Measurements from ENCODE around the gene LUC7L3. TPM values are rescaled to one million over a fixed set of nuclear protein-coding genes. Genes with fewer than 3 reads are reported as not detected.

The LUC7L3 gene
- total RNA-seq, 4 donors from 2014 or later = 75.2 to 199 (median 140) TPM

DNA sequence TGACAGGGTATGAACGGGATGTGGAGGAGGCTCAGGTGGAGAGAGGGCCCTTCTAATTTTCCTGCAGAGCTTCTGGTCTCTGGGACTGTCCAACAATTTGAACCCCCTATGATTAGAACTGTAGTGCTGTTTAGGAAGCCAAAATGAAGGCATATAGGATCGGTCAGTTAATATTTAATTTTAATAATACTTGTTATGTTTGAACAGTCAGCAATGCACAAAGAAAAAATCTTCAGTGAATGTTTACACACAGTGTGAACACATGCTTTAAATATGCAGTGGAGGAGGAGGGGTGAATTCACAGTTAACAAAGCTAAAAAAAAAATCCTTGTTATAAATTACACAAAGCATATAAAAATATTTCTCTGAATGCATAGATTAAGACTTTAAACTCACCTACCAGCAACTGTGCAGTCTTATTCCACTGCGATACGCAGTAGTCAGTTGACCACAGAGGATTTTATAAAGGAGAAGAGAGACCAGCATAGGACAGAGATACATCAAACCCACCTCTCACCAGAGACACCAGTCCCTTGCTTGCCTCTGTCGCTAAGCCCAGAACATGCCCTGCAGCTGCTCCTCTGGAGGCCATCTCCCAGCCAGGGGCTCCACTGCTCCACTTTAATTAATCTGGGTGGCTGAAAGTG, 26.2 kb upstream of the LUC7L3 start:
- H3K4me3 ChIP-seq (replicated peaks in 1 of 3) = no peak overlapping the region
- peak overlapping the region; percentile 70 to 89 (median 81) for H3K27ac ChIP-seq
- no peaks in the 10 kb centered on the region for H3K9me3 ChIP-seq
- TF ChIP-seq, protein P1, sequence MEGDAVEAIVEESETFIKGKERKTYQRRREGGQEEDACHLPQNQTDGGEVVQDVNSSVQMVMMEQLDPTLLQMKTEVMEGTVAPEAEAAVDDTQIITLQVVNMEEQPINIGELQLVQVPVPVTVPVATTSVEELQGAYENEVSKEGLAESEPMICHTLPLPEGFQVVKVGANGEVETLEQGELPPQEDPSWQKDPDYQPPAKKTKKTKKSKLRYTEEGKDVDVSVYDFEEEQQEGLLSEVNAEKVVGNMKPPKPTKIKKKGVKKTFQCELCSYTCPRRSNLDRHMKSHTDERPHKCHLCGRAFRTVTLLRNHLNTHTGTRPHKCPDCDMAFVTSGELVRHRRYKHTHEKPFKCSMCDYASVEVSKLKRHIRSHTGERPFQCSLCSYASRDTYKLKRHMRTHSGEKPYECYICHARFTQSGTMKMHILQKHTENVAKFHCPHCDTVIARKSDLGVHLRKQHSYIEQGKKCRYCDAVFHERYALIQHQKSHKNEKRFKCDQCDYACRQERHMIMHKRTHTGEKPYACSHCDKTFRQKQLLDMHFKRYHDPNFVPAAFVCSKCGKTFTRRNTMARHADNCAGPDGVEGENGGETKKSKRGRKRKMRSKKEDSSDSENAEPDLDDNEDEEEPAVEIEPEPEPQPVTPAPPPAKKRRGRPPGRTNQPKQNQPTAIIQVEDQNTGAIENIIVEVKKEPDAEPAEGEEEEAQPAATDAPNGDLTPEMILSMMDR (IDR thresholded peaks at IDR 0.05) = no peak
- TF ChIP-seq POLR2A (IDR thresholded peaks at IDR 0.05) = no peak
- peaks cover 20 to 23% of the 10 kb centered on the region in 2 donors for H3K36me3 ChIP-seq
- intact Hi-C loops (cut with DNase I) = no loop called here
- peaks cover 50 to 67% of the 10 kb centered on the region in 2 donors for H3K4me1 ChIP-seq
- 95 to 96% methylated on average over 5 of the region's 5 CpGs for WGBS, 2 donors
- DNase-seq = no peak
- no peaks in the 10 kb centered on the region for H3K27me3 ChIP-seq

DNA sequence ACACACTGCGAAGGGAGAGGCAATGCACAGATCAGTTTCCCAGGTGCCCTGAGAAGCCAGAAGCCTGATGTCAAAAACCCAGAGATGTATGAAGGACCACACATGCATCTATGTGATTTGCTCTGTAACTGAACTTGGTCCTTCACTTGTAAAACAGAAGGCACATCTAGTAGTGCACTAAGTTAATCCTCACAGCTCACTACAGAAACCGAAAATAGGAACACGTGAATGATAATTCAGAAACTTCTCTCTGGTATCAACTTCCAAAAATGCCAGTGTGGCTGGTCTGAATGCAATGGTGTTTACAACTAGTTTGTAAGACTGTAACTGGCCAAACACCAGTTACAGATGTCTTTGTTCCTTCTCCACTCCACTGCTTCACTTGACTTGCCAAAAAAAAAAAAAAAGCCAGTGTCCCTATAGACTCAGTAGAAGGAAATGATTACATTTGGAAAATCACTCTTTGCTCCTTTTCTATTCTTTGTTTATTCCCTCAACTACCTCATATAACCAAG, 23.0 kb upstream of the LUC7L3 start:
- Histone ChIP-seq H3K27ac (peak overlapping the region in 2 of 3 donors; percentile 21 to 81), H3K4me1 (peaks cover 22 to 37% of the 10 kb centered on the region in 2 donors), H3K27me3 (no peaks in the 10 kb centered on the region), H3K9me3 (no peaks in the 10 kb centered on the region), H3K4me3 (replicated peaks in 1 of 3) (no peak overlapping the region), H3K36me3 (peaks cover 30 to 32% of the 10 kb centered on the region in 2 donors)
- DNase-seq = no peak
- TF ChIP-seq, protein P1 (IDR thresholded peaks at IDR 0.05) = no peak
- no peak for TF ChIP-seq POLR2A (IDR thresholded peaks at IDR 0.05)
- WGBS, 2 donors = 90 to 93% methylated on average over 3 of the region's 3 CpGs
- intact Hi-C loops (cut with DNase I) = loop anchor here (5.0 kb wide), 2 partner anchors 64 to 144 kb away; partner anchors contain the start of gene ABCC3

DNA sequence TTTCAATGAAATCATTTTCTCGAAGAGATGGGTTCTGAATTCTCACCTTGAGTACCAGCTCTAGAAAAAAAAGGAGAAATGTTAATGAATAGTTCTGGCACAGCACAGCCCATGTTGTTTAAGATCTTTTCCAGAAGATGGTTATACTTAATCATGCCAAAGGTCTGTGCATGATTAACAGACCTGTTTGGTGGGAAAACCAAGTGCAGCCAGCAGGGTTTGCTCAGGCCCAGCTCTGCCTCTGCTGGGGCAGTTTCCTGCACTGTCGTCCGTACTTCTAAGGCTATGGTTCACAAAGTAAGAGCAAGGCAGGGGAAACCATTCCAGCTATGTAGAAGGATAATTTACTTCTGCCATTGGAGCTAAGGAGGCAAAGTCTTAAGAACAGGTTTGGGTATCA, 22.3 kb upstream of the LUC7L3 start:
- intact Hi-C loops (cut with DNase I) = loop anchor here (5.0 kb wide), 2 partner anchors 65 to 145 kb away; partner anchors contain the start of gene ABCC3
- no peak for DNase-seq
- Histone ChIP-seq H3K27me3 (no peaks in the 10 kb centered on the region), H3K9me3 (no peaks in the 10 kb centered on the region), H3K36me3 (peaks cover 30 to 32% of the 10 kb centered on the region in 2 donors), H3K27ac (peak overlapping the region in 1 of 3 donors; percentile 21), H3K4me1 (peaks cover 16 to 30% of the 10 kb centered on the region in 2 donors), H3K4me3 (replicated peaks in 1 of 3) (no peak overlapping the region)
- WGBS, 2 donors = 92 to 94% methylated on average over 3 of the region's 3 CpGs
- TF ChIP-seq, protein P1 (IDR thresholded peaks at IDR 0.05) = no peak
- no peak for TF ChIP-seq POLR2A (IDR thresholded peaks at IDR 0.05)

DNA sequence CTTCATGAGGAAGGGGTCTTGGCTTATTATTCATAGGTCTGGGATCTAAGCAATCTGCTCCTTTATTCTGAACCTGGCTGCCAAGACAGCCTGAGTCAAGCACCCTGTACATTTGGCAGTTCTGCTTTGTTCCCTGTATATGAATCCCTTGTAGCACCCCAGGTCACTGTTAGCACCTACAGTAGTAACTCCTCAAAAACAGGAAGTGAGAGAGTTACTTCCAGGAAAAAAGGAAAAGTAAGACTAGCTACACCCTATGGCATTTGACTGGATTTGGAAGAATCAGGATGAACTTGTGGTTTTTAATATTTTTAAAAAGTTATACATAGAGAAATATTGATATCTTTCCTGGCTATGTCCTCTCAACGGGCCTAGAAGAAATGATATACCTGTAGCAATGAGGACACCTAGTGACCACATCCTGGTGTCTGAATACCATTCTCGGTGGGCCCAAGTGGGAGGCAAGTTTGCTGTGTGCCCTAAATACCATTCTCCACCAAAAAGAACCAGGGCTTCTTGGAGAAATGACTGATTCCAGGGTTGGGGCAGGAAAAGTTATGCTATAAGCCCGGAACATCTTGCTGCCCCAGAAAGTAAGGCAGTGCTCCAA, 21.6 kb upstream of the LUC7L3 start:
- H3K27me3 ChIP-seq = no peaks in the 10 kb centered on the region
- H3K36me3 ChIP-seq = peaks cover 30 to 32% of the 10 kb centered on the region in 2 donors
- intact Hi-C loops (cut with DNase I) = loop anchor here (5.0 kb wide), 2 partner anchors 65 to 145 kb away; partner anchors contain the start of gene ABCC3
- no peak for TF ChIP-seq POLR2A (IDR thresholded peaks at IDR 0.05)
- TF ChIP-seq, protein P1 (IDR thresholded peaks at IDR 0.05) = no peak
- no peak overlapping the region for H3K4me3 ChIP-seq (replicated peaks in 1 of 3)
- no peaks in the 10 kb centered on the region for H3K9me3 ChIP-seq
- no peak for DNase-seq
- 60 to 73% methylated on average over 3 of the region's 3 CpGs for WGBS, 2 donors
- no peak overlapping the region for H3K27ac ChIP-seq
- H3K4me1 ChIP-seq = peaks cover 12 to 23% of the 10 kb centered on the region in 2 donors

Measured in thyroid gland (tissue), 4 donors.